OCI-LY7 (cell line): ENCODE measurements around the gene DNM3. TPM values are rescaled to one million over a fixed set of nuclear protein-coding genes. Genes with fewer than 3 reads are reported as not detected.

ENCODE experiments used
- BruUV-seq: library from RNA; stranded (reverse); fragments of 400-500 nt; replicated peaks from 2 replicates; lab custom pipeline; 2021; lab: Mats Ljungman, UMichigan
- CTCF ChIA-PET: fragments of 300-600 bp; sonication (Branson Sonifier 250); formaldehyde crosslinking; loops from one replicate; lab custom pipeline; 2022; ENCODE audit warnings: antibody characterized with exemption; ENCODE audit not compliant: unreplicated experiment; lab: Charles Lee
- POLR2A ChIA-PET: fragments of 300-600 bp; sonication (Branson Sonifier 250); formaldehyde crosslinking; loops from one replicate; lab custom pipeline; 2022; ENCODE audit warnings: antibody characterized with exemption; lab: Charles Lee
- DNase-seq: peaks from one replicate; pipeline ENCODE4 v3.0.0-alpha.2; 2015; ENCODE audit warnings: low spot score
- H2AFZ ChIP-seq: fragments of 200-600 bp; sonication (generic), shearing (Covaris generic); 2 replicates; pipeline ENCODE4 v1.6.1; 2014; ENCODE audit warnings: mild to moderate bottlenecking, antibody characterized with exemption, low read length, moderate library complexity
- H3K27ac ChIP-seq: fragments of 200-600 bp; sonication (generic); 2 replicates; pipeline ENCODE4 v1.5.1; 2014; ENCODE audit warnings: mixed run types, low read depth, mild to moderate bottlenecking, moderate library complexity, low read length, inconsistent platforms; ENCODE audit not compliant: poor library complexity, severe bottlenecking
- H3K36me3 ChIP-seq: fragments of 200-600 bp; sonication (generic); 2 replicates; pipeline ENCODE4 v1.6.1; 2014; ENCODE audit warnings: mild to moderate bottlenecking, antibody characterized with exemption, low read length, moderate library complexity, mixed read lengths; ENCODE audit not compliant: insufficient read depth
- H3K4me1 ChIP-seq: fragments of 200-600 bp; sonication (generic); 2 replicates; pipeline ENCODE4 v1.5.1; 2014; ENCODE audit warnings: mild to moderate bottlenecking, low read length; ENCODE audit not compliant: insufficient read depth, poor library complexity, severe bottlenecking
- H3K4me2 ChIP-seq: fragments of 200-600 bp; sonication (generic); 2 replicates; pipeline ENCODE4 v1.6.1; 2014; ENCODE audit warnings: mild to moderate bottlenecking, low read length
- H3K4me3 ChIP-seq: fragments of 200-600 bp; sonication (generic); 2 replicates; pipeline ENCODE4 v1.5.1; 2014; ENCODE audit warnings: mild to moderate bottlenecking, low read depth, low read length; ENCODE audit not compliant: poor library complexity, severe bottlenecking
- H3K79me2 ChIP-seq: fragments of 200-600 bp; sonication (generic); 2 replicates; pipeline ENCODE4 v1.6.1; 2016; ENCODE audit warnings: low read depth, mild to moderate bottlenecking, low read length, moderate library complexity, mixed read lengths; ENCODE audit not compliant: insufficient read depth
- H3K9me2 ChIP-seq: fragments of 200-600 bp; sonication (generic); 2 replicates; pipeline ENCODE4 v1.6.1; 2016; ENCODE audit warnings: mild to moderate bottlenecking, low read length, mixed read lengths; ENCODE audit not compliant: insufficient read depth
- H3K9me3 ChIP-seq: fragments of 200-600 bp; sonication (generic); 2 replicates; pipeline ENCODE4 v1.6.1; 2014; ENCODE audit warnings: mild to moderate bottlenecking, mixed run types, low read length, mixed read lengths
- H4K20me1 ChIP-seq: fragments of 200-600 bp; sonication (generic); 2 replicates; pipeline ENCODE4 v1.6.1; 2014; ENCODE audit warnings: mild to moderate bottlenecking, antibody characterized with exemption, low read length, moderate library complexity, mixed read lengths; ENCODE audit not compliant: insufficient read depth
- CTCF ChIP-seq: fragments of 200-600 bp; sonication (generic); conservative IDR thresholded peaks from 2 replicates; pipeline ENCODE4 v1.5.1; 2014; ENCODE audit warnings: mild to moderate bottlenecking, antibody characterized with exemption, low read length, moderate library complexity, mixed read lengths
- EZH2phosphoT487 ChIP-seq: fragments of 200-600 bp; sonication (generic); IDR thresholded peaks from 2 replicates; pipeline ENCODE4 v1.6.1; 2018; ENCODE audit warnings: low read depth, borderline replicate concordance, mild to moderate bottlenecking, mixed run types, antibody characterized with exemption, low read length, moderate library complexity, mixed read lengths
- intact Hi-C: fragments of 100-400 bp; cut with micrococcal nuclease; formaldehyde crosslinking; loops from one replicate; pipeline ENCODE4 v1.10.0; 2022; ENCODE audit not compliant: unreplicated experiment
- total RNA-seq, 2 experiments: library from RNA; depleted of rRNA in 1 of 2; stranded (reverse); fragments of >200 nt in 1 of 2; shearing (Covaris generic) in 1 of 2; gene quantifications; 2 replicates each; pipeline ENCODE4 v1.2.3, GENCODE V29; 2014 to 2022

The DNM3 gene
- total RNA-seq, 2 experiments from 2014 or later: 0.47 to 0.61 TPM

- no peak overlapping the region for H3K4me2 ChIP-seq
- H3K36me3 ChIP-seq: no peaks in the 10 kb centered on the region
- no TSS peak for BruUV-seq
- no peaks in the 10 kb centered on the region for H3K9me2 ChIP-seq
- H3K79me2 ChIP-seq: no peaks in the 10 kb centered on the region
- no peak overlapping the region for H2AFZ ChIP-seq
- H4K20me1 ChIP-seq: no peaks in the 10 kb centered on the region
- no peak overlapping the region for H3K27ac ChIP-seq
- H3K4me1 ChIP-seq: no peaks in the 10 kb centered on the region
- intact Hi-C loops: no loop called here
- H3K9me3 ChIP-seq: no peaks in the 10 kb centered on the region
- CTCF ChIA-PET: no interaction called here
- DNase-seq: no peak
- H3K4me3 ChIP-seq: no peak overlapping the region
- TF ChIP-seq CTCF (no peak), EZH2phosphoT487 (no peak)
- POLR2A ChIA-PET: no interaction called here
These were observed 154.3 kb downstream of the DNM3 start for GRCh38 chr1:171995573-171995972.

GRCh38 chr1:171997936-171998335 lies 156.6 kb downstream of the DNM3 start:
- no peak overlapping the region for H3K4me2 ChIP-seq
- H3K9me3 ChIP-seq: no peaks in the 10 kb centered on the region
- H3K4me1 ChIP-seq: no peaks in the 10 kb centered on the region
- ChIA-PET CTCF (no interaction called here), POLR2A (interaction anchor here (0.9 to 1.5 kb wide), 2 partner anchors 10 to 12 kb away, joined by 3 to 4 read pairs; no protein-coding TSS in a partner anchor)
- TF ChIP-seq EZH2phosphoT487: no peak
- TF ChIP-seq CTCF: no peak
- intact Hi-C loops: no loop called here
- no peaks in the 10 kb centered on the region for H3K36me3 ChIP-seq
- no peak overlapping the region for H3K27ac ChIP-seq
- no peak overlapping the region for H2AFZ ChIP-seq
- H4K20me1 ChIP-seq: no peaks in the 10 kb centered on the region
- DNase-seq: no peak
- H3K9me2 ChIP-seq: no peaks in the 10 kb centered on the region
- H3K79me2 ChIP-seq: no peaks in the 10 kb centered on the region
- no TSS peak for BruUV-seq
- no peak overlapping the region for H3K4me3 ChIP-seq

- no peak for DNase-seq
- Histone ChIP-seq H2AFZ (no peak overlapping the region), H3K9me3 (no peaks in the 10 kb centered on the region), H3K36me3 (no peaks in the 10 kb centered on the region), H3K27ac (no peak overlapping the region), H3K4me1 (no peaks in the 10 kb centered on the region), H4K20me1 (no peaks in the 10 kb centered on the region), H3K4me2 (no peak overlapping the region), H3K79me2 (no peaks in the 10 kb centered on the region), H3K4me3 (no peak overlapping the region), H3K9me2 (no peaks in the 10 kb centered on the region)
- intact Hi-C loops: no loop called here
- ChIA-PET CTCF (no interaction called here), POLR2A (no interaction called here)
- TF ChIP-seq CTCF (no peak), EZH2phosphoT487 (no peak)
- BruUV-seq: no TSS peak
These were observed 157.4 kb downstream of the DNM3 start for GRCh38 chr1:171998711-171999110.
